Stimulated activated naive CD8-positive, alpha-beta T cell treated with anti-CD3 and anti-CD28 coated beads, Interleukin-15, Interleukin-2, amounts not matched to agents 100 ng/mL and 50 ng/mL, for 24 hours (primary cell): ENCODE results near the gene AQP2.

Experiments used
- H3K27ac Mint-ChIP-seq: one replicate; pipeline ENCODE4 v1.8.0; 2021; ENCODE audit warnings: mild to moderate bottlenecking, mixed read lengths
- H3K27me3 Mint-ChIP-seq: one replicate; pipeline ENCODE4 v1.8.0; 2021; ENCODE audit warnings: mixed read lengths
- H3K36me3 Mint-ChIP-seq: one replicate; pipeline ENCODE4 v1.8.0; 2021; ENCODE audit warnings: low read depth, mixed read lengths
- H3K4me1 Mint-ChIP-seq: one replicate; pipeline ENCODE4 v1.8.0; 2021; ENCODE audit warnings: low read depth, mixed read lengths
- H3K4me3 Mint-ChIP-seq: one replicate; pipeline ENCODE4 v1.8.0; 2021; ENCODE audit warnings: mild to moderate bottlenecking, mixed read lengths
- H3K9me3 Mint-ChIP-seq: one replicate; pipeline ENCODE4 v1.8.0; 2021; ENCODE audit warnings: mixed read lengths

AQP2 gene

GRCh38 chr12:49912345-49913255, 37.9 kb upstream of the AQP2 start:
- Mint-ChIP-seq H3K27me3 (peaks cover 10% of the 10 kb centered on the region), H3K4me3 (no peak overlapping the region), H3K27ac (no peak overlapping the region)

GRCh38 chr12:49916129-49916919, 34.2 kb upstream of the AQP2 start:
- Mint-ChIP-seq H3K27ac (no peak overlapping the region), H3K4me3 (no peak overlapping the region), H3K27me3 (peaks cover 10% of the 10 kb centered on the region), H3K9me3 (no peaks in the 10 kb centered on the region), H3K36me3 (no peaks in the 10 kb centered on the region), H3K4me1 (no peaks in the 10 kb centered on the region)

More at GRCh38 chr12:49912345-49913255, 37.9 kb upstream of the AQP2 start:
- no peaks in the 10 kb centered on the region for H3K4me1 Mint-ChIP-seq
- H3K36me3 Mint-ChIP-seq = no peaks in the 10 kb centered on the region
- no peaks in the 10 kb centered on the region for H3K9me3 Mint-ChIP-seq

DNA sequence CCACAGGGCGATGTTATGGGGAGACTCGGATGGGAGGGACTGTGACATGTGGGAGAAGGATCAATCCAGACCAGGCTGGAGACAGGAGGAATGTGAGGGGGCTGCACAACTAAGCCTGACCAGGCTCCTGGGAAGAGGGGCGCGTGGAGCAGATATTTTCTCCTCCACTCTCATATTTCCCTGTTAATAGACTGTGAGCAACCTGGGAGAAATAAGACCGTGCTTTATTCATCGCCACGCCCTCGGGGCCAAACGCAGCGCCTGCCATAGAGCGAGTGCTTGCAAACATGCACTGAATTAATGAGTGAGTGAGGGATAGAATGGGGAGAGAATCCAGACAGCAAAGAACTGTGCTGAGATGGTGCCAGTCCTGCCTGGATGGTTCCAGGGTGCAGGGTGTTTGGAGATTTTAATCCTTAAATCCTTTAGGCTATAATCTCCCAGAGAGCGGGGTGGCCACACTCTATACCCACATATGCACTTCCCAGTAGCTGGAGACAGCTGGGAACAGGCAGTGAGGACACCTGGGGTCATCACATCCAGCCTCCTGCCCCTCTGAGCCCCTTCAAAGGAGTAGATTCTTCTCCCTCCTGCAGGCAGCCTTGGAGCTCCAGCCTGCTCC, 33.3 kb upstream of the AQP2 start:
- Mint-ChIP-seq H3K9me3 (no peaks in the 10 kb centered on the region), H3K27me3 (peaks cover 10% of the 10 kb centered on the region), H3K27ac (no peak overlapping the region), H3K4me3 (no peak overlapping the region), H3K36me3 (no peaks in the 10 kb centered on the region), H3K4me1 (no peaks in the 10 kb centered on the region)

GRCh38 chr12:49917788-49918173, 32.8 kb upstream of the AQP2 start:
- Mint-ChIP-seq H3K27ac (no peak overlapping the region), H3K9me3 (no peaks in the 10 kb centered on the region), H3K27me3 (peaks cover 7% of the 10 kb centered on the region), H3K36me3 (no peaks in the 10 kb centered on the region), H3K4me1 (no peaks in the 10 kb centered on the region), H3K4me3 (no peak overlapping the region)

- Mint-ChIP-seq H3K36me3 (no peaks in the 10 kb centered on the region), H3K4me3 (no peak overlapping the region)
These were observed 30.2 kb upstream of the AQP2 start for GRCh38 chr12:49920241-49920914.

GRCh38 chr12:49920915-49921286, 29.6 kb upstream of the AQP2 start:
- Mint-ChIP-seq H3K27me3 (peaks cover 5% of the 10 kb centered on the region), H3K27ac (no peak overlapping the region), H3K4me1 (no peaks in the 10 kb centered on the region), H3K4me3 (no peak overlapping the region), H3K36me3 (no peaks in the 10 kb centered on the region), H3K9me3 (no peaks in the 10 kb centered on the region)

More at GRCh38 chr12:49920241-49920914, 30.2 kb upstream of the AQP2 start:
- H3K27ac Mint-ChIP-seq = no peak overlapping the region
- no peaks in the 10 kb centered on the region for H3K9me3 Mint-ChIP-seq
- H3K4me1 Mint-ChIP-seq = no peaks in the 10 kb centered on the region
- H3K27me3 Mint-ChIP-seq = peaks cover 5% of the 10 kb centered on the region

DNA sequence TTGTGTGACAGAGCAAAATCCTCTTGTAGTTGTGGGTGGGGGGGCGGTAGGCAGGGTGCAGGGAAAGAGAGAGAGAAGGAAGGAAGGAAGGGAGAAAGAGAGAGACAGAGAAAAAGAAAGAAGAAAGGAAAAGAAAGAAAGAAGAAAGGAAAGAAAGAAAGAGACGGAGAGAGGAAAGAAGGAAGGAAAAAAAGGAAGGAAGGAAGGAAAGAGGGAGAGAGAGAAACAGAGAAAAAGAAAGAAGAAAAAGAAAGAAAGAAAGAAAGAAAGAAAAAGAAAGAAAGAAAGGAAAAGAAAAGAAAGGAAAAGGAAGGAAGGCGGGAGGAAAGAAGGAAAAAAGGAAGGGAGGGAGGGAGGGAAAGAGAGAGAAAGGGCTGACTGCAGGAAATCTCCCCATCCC, 29.2 kb upstream of the AQP2 start:
- Mint-ChIP-seq H3K9me3 (no peaks in the 10 kb centered on the region), H3K4me1 (no peaks in the 10 kb centered on the region), H3K36me3 (no peaks in the 10 kb centered on the region), H3K4me3 (no peak overlapping the region), H3K27ac (no peak overlapping the region), H3K27me3 (peaks cover 5% of the 10 kb centered on the region)

DNA sequence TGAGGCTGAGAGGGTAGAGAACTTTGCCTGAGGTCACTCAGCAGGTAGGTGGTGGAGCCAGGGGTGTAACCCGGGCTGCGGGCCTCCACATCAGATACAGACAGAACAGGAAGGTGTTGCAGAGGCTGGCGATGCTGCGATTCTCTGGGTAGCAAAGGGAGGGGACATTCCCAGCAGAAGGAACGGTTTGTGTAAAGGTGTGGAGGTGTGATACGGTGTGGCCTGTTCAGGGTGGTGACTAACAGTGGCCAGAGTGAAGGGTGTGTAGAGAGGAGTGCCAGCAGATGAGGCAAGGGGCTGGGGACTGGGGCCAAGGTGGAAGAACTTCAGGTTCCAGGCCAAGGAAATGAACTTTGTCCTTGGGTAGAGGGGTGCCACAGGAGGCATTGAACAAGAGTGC, 28.6 kb upstream of the AQP2 start:
- Mint-ChIP-seq H3K4me1 (no peaks in the 10 kb centered on the region), H3K4me3 (no peak overlapping the region), H3K9me3 (no peaks in the 10 kb centered on the region), H3K27me3 (peaks cover 3% of the 10 kb centered on the region), H3K27ac (no peak overlapping the region), H3K36me3 (no peaks in the 10 kb centered on the region)

DNA sequence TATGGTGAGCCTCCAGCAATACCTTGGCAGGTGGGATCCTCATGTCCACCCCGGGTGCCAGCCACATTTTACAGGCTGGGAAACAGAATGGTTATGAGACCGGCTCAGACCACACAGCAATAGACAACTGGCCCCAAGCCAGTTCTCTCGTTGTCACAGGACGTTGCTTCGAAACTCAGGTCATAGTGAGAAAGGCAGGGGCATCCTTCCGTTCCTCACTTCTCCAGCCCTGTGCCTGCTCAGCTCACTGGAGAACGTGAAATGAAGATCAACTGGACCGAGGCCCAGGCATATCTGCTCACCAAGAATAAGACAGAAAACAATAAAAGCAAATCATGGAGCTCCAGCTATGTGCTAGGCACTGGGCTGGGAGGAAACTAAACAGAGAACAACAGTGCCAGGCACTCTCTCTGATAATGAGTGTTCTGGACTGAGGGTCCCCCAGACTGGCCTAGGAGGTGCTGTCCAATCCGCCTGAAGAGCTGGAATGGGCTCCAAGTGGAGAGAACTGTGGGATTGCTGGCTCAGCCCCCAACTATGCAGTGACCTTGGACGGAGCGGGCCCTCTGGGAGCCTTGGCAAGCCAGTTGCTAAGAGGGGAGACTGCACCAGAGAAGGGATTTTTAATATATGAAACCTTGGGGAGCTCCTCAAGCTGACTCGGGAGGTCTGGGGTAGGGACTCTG, 28.0 kb upstream of the AQP2 start:
- Mint-ChIP-seq H3K27me3 (no peaks in the 10 kb centered on the region), H3K36me3 (no peaks in the 10 kb centered on the region), H3K9me3 (no peaks in the 10 kb centered on the region), H3K4me3 (no peak overlapping the region), H3K4me1 (no peaks in the 10 kb centered on the region), H3K27ac (no peak overlapping the region)

DNA sequence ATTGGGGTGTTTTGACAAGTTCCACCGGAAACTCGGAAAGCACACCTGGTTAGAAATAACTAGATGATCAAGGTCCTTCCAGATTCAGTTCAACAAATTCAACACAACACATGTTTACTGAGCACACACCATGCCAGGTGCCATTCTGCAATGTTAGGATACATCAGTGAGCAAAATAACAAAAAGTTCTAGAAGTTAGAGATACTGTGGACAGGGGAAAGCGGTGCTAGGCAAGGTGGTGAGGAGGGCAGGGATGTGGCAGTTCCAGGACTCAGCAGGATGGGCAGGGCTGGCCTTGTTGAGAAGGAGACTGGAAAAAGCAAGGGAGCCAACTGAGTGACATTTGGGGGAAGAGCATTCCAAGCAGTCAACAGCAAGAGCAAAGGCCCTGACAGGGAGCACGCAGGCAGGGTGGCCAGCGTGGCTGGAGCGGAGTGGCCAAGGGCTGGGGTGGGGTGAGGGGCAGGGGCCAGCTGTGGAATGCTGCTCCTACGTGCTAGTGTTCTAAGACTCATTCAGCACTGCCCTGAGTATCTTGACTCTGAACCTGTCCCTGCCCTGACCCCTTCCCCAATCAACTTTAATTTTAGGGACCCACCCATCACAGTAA, 27.4 kb upstream of the AQP2 start:
- Mint-ChIP-seq H3K36me3 (no peaks in the 10 kb centered on the region), H3K4me3 (no peak overlapping the region), H3K9me3 (no peaks in the 10 kb centered on the region), H3K27me3 (no peaks in the 10 kb centered on the region), H3K27ac (no peak overlapping the region), H3K4me1 (no peaks in the 10 kb centered on the region)

GRCh38 chr12:49923880-49924556, 26.5 kb upstream of the AQP2 start:
- Mint-ChIP-seq H3K27ac (no peak overlapping the region), H3K4me3 (no peak overlapping the region), H3K36me3 (no peaks in the 10 kb centered on the region), H3K4me1 (no peaks in the 10 kb centered on the region), H3K27me3 (no peaks in the 10 kb centered on the region), H3K9me3 (no peaks in the 10 kb centered on the region)

DNA sequence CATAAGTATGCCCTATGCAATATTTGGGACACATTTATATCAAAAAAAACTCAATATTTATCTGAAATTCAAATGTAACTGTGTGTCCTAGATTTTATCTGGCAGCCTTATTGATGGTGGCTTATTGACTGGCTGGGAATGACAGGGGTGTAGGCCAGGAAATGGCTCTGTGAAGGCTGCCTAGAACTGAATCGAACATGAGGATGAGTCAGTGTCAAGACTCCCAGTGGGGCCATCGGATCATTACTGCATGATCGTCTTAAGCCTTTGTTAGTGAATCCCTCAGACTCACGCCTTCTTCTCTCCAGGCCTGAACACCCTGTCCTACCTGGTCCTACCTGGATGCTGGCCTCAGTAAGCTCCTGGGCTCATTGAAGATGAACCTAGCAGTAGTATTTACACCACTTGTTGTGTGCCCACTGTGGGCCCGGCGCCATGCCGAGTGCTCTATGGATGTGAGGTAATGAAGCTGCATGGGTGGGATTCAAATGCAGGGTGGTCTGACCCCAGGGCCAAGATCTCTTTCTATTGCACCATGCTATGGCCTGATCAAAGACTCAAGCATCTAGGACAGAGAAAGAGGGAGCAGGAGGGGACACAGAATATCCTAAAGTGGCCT, 25.8 kb upstream of the AQP2 start:
- Mint-ChIP-seq H3K9me3 (no peaks in the 10 kb centered on the region), H3K4me1 (no peaks in the 10 kb centered on the region), H3K27ac (no peak overlapping the region), H3K4me3 (no peak overlapping the region), H3K27me3 (no peaks in the 10 kb centered on the region), H3K36me3 (no peaks in the 10 kb centered on the region)

GRCh38 chr12:49925433-49926204, 24.9 kb upstream of the AQP2 start:
- H3K27me3 Mint-ChIP-seq = no peaks in the 10 kb centered on the region
- peaks cover 3% of the 10 kb centered on the region for H3K4me1 Mint-ChIP-seq
- H3K4me3 Mint-ChIP-seq = no peak overlapping the region
- H3K27ac Mint-ChIP-seq = no peak overlapping the region
- no peaks in the 10 kb centered on the region for H3K36me3 Mint-ChIP-seq
- no peaks in the 10 kb centered on the region for H3K9me3 Mint-ChIP-seq
